GM10847 (cell line): Measurements from ENCODE around the gene NDUFB5.

Source experiments
- POLR2A ChIP-seq: IDR thresholded peaks from 2 replicates; pipeline ENCODE4 v1.6.1; 2011; ENCODE audit not compliant: insufficient read length; ENCODE audit errors: extremely low read depth

NDUFB5 gene

DNA sequence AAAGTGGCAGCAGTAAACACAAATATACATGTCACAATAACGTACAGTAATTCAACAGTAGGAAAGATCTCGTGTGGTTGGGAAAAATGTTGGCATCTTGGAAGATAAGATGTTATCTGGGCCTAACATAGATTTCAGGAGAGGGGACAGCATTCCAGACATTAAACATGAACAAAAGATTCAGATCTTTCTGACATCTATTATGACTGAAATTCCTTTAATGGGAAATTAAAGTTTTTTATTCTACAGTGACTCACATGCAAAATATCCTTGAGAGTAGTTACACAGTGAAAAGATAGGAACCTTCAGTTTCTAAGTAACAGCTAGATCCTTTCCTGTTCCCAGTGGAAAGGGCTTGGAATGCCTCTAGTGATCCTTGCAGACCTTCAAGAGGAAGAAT lies 9.2 kb downstream of the NDUFB5 start:
- TF ChIP-seq POLR2A, result no peak

DNA sequence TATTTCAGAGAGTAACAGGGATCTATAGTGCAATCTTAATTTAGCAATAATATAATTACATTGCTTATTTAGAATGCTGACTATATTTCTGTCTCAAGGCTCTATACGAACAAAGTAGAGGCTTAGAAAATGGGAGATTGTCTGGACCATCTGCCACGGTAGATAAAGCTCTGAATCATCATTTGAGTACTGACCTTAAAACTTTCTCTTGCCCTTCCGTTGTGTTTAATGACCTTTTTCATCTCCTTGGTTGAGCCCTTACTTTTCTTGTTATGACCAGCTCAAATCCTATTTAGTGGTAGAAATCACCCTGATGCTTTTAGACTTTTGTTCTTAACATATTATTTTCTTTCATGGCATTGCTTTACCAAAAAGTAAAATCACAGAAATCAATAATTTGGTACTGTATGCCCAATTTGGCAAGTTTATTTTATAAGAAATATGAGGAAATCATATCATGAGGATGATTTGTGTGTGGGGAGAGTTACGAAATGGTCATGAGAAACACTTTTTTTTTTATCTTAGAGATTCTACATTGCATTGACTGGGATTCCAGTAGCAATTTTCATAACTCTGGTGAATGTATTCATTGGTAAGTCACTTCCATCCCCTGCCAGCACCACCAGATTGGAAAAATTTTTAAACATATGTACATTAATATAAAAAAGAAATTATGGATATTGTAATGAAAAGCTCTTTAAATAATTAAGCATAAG lies 11.0 kb downstream of the NDUFB5 start:
- TF ChIP-seq POLR2A, result no peak

DNA sequence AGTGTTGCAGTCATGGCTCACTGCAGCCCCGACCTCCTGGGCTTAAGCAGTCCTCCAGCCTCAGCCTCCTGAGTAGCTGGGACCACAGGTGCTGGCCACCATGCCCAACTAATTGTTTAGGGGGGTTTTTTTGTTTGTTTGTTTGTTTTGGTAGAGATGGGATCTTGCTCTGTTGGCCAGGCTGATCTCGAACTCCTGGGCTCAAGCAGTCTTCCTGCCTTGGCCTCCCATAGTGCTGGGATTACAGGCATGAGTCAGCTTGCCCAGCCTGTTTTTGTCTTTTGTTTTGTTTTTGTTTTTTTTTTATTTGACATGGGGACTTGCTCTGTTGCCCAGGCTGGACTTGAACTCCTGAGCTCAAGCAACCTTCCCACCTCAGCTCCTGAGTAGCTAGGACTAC lies 17.4 kb downstream of the NDUFB5 start:
- TF ChIP-seq POLR2A, result no peak

DNA sequence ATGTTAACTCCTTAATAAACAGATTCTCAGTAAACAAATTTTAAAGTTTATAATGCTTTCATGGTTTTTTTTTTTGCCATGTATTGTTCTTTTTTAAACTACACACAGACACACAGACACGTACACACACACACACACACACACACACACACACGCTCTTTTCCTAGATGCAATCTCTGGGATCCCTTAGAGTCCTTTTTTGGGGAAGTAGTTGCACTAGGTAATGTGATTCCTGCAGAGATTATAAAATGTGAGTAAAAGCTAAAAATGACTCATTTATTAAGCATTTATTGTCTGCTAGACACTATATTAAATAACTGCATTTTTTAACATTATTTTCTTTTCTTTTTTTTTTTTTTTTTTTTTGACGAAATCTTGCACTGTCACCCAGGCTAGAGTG lies 19.9 kb downstream of the NDUFB5 start:
- TF ChIP-seq POLR2A, result no peak

DNA sequence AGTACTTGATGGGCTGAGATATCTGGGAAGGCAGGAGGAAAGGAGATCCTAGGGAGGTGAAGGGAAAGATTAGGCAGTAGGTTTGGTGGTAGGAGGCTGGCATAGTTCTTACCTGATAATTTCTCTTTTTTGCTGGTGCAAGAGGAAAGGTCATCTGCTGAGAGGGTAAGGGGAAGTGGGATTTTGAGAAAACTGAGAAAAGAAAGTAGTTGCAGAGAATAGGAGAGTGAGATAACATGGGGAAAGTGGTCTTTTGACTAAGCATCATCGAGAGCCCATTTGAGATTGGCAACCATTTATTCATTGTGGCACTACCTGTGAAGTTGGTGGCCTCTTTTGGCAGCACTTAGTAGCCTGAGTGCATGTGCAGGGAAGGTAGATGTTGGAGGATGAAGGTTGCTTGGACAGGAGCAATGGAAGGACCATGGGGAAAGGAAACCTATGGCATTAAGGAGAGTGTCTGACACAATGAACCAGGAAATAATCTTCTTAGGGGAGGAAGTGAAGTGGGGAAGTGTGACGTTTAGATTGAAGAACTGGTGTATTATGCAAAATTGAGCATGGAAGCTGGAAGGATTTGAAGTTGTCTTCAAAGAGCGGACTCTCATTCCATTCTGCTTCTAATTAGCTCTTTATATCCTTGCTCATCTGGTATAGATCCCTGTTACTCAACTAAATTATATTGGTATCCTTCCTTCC lies 26.3 kb downstream of the NDUFB5 start:
- TF ChIP-seq POLR2A, result no peak

DNA sequence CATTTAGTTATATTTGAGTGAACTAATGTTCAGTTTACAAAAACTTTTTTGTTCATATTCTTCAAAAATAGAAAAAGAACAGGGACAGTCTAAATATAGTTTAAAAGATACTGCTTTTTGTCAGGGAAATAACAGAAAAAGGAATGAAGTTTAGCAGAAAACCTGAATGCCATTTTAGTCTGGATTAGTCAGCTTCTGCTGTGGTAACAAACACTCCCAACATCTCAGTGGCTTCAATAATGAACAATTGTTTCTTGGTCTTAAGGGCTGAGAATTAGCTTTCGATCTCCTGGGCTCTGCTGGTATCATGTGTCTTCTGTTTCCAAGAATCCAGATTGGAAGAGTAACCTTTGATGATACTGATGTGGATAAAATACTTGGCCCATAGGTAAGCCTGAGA lies 35.9 kb downstream of the NDUFB5 start:
- no peak for TF ChIP-seq POLR2A

DNA sequence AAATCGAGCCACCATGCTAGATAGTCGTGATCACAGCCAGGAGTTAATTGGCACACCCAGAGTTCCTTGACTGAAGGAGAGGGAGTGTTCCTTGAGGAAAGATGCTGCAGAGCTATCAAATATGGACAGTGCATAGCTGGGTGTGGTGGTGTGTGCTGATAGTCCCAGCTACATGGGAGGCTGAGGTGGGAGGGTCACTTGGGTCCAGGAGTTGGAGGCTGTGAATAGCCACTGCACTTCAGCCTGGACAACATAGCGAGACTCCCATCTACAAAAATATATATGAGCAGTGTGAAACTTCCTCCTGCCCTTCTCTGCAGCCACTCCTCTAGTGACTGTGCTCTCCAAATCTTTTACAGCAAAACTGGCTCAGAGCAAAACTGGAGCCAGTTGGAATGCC lies 38.3 kb downstream of the NDUFB5 start:
- TF ChIP-seq POLR2A, result no peak

DNA sequence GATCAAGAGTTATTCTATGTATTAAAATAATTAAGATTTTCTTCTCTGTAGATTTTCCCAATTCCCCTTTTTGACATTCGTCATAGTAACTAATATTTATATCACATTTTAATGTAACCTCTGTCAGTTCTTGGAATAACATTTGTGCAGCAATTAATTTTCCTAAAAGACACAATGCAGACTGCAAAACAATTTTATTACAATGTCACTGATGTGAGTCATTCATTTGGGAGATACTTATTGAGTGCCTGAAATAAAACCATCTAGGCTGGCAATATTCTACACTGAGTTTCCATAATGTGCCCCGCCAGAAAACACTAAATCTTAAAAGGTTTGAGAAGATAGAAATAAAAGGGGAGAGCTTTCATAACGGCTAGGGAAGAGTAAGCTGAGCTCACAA lies 41.6 kb downstream of the NDUFB5 start:
- no peak for TF ChIP-seq POLR2A

DNA sequence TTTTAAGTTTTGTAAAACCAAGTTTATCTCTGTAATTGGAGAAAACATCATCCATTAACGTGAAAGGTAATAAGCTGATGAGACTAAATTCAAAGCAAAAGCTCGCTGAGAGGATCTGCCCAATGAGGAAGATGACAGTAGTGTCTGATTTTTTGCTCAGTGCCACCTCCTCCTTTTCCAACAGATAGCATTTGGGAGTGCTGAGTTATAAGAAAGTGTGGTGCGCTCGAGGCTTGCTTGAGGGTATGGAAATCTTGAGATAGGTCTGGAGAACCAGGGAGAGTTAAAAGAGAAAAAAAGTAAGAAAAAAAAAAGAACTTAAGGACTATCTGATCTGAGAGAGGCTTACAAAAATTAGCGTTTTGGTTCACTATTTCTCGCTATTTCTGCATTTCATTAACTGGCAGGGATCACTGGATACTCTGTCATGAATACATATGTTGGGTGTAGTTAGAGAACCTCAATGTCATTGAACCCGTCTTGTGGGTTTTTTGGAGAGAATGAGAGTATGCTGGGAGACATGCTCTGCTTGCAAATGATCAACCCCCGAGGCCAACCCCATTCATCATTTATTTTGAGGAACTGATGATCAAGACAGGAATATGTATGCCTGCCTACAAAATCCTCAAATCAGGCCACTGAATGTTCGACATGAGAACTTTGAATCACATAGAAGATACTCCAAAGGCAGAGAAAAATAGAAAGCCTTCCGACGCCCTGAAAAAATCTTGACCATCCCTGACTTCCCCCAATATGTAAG lies 47.3 kb downstream of the NDUFB5 start:
- no peak for TF ChIP-seq POLR2A

DNA sequence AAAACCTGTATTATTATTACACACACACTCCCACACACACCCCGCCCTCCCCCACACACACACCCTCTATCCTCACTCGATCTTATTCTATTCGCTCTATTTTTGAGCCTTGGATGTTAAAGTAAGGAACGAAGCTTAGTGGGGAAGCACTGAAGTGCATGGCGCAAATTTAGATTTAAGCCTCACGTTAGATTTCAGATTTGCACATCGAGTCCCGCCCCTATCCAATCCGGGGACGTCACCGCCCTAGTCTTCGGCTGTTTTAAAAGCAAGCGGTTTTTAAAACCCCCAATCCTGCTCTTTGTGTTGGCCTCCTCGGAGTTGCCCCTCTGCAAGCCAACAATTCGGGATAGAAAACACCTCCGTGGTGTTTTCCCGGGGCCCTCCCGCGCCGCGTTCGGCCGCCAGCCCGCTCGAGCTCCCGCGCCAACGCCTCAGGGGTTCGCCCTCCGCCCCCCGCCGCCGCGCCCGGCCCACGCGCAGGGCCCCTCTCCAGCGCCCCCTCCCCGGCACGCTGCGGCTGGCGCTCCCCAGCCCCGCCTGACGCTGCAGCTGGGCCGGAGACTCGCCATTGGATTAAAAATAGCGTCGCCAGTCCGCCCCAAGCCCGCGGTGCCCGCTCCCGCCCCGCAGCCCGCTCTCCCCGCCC lies 48.0 kb downstream of the NDUFB5 start, which contains the start of gene USP13:
Gene USP13, plus strand, starts transcription at position 594 of the 649 bp plus-strand sequence. CDS start 186 bp downstream, outside the sequence.
- peak; percentile 26 for TF ChIP-seq POLR2A

DNA sequence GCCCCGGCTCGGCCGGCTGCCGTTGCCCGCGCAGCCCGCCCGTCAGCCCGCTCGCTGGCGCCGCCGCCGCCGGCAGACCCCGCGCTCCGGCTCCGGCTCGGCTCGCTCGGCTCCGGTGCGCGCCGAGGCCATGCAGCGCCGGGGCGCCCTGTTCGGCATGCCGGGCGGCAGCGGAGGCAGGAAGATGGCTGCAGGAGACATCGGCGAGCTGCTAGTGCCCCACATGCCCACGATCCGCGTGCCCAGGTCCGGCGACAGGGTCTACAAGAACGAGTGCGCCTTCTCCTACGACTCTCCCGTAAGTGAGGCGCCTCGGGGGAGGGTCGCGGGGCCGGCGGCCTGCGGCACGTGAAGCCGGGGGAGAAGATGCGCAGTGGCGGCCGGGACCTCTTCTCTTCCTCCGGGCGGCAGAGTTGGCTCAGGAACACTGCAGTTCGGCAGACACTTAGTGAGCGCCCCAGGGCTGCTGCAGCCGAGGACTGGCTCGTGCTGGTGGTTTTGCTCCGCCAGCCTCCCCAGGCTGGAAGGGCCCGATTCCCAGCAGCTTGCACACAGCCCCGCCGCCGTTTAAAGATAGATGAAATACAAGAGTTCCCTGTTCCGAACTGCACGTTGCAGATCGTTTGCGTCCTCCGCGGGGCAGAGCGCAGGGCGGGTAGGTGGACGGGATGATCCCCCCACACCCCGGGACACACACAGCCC lies 48.7 kb downstream of the NDUFB5 start:
- peak; percentile 2 for TF ChIP-seq POLR2A

DNA sequence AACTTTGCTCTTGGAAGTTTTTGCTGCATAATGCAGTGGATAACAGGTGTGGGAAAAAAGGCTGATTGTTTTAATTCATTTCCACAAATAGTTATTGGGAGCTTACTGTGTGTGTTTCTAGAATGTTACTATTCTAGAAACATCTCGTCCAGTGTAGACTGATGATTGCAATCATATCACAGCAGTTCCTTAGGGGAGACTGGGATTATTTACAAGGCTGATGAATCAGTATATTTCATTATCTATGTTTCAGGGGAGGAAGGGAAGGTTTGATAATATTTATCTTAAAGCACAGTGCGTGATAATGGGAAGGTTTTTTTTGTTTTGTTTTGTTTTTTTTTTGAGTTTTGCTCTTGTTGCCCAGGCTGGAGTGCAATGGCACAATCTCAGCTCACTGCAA lies 50.6 kb downstream of the NDUFB5 start:
- TF ChIP-seq POLR2A, result no peak

DNA sequence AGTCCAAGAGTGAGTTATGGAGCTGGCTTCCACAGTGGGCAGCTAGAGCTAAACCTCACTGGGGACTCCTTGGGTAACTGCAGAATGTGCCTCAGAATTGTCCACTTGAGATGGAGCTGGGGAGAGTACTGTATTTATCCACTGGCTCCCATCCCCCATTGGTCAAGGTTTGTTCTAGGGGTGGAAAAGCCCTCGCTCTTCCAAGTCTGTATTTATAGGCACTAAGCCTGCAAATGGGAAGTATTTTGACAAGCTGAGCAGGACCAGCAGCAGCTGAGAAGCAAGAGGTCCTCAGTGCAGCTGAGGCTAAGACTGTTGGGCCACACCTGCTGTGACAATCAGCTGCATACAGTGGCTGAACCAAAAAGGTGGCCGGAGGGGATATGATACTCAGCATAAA lies 54.0 kb downstream of the NDUFB5 start:
- TF ChIP-seq POLR2A, result no peak

DNA sequence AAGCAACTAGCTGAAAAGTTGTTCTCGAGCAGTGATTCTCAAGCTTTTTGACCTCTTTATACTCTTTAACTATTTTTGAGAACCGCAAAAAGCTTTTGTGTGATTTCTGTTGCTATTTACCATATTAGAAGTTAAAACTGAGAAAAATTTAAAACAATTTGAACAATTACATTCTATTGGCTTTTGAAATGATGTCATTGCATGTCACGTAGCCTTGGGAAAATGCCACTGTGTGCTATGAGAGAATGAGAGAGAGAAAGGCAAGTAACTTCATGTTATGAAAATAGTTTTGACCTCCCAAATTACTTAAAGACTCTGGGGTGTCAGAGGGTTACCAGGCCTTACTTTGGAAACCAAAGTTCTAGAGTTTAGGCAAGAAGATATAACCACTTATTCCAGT lies 56.3 kb downstream of the NDUFB5 start:
- no peak for TF ChIP-seq POLR2A

DNA sequence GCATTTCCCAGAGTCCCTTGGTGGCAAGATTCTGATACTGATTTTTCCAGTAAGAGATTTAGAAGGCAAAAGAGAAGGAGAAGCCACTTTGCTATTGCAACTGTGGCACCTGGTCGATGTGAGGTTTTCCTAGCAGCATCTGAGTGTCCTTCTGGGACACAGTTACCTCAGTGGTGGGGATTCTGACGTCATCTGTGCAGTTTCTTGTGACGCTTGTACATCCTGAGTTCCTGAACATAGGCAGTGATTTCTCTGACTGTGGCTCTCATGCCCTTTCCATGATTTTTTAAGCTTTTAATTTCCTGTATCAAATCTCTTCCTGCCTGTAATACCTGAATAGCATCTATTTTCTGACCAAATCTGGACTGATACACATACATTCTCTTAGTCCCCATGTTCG lies 57.2 kb downstream of the NDUFB5 start:
- no peak for TF ChIP-seq POLR2A
